ENCODE measurements around the gene INPP5K. TPM values are rescaled to one million over a fixed set of nuclear protein-coding genes. Genes with fewer than 3 reads are reported as not detected.

INPP5K gene
- total RNA-seq, 1 donor from 2014 or later, result 31.6 TPM

- DNase-seq (ENCODE audit: low read depth) (no peak), FAIRE-seq (no peak)
- Histone ChIP-seq H3K36me3 (ENCODE audit: control insufficient read depth, insufficient read depth, low read length) (peaks cover 46% of the 10 kb centered on the region), H3K4me3 (ENCODE audit: low read depth, low read length) (no peak overlapping the region), H3K27me3 (ENCODE audit: control insufficient read depth, insufficient read depth, low read length) (no peaks in the 10 kb centered on the region)
- no peak for TF ChIP-seq CTCF (IDR thresholded peaks at IDR 0.05; ENCODE audit: insufficient read depth, low read length, severe bottlenecking)
Measured at GRCh38 chr17:1475321-1475854, 41.0 kb downstream of the INPP5K start.

GRCh38 chr17:1474402-1475189 is 41.8 kb downstream of the INPP5K start:
- DNase-seq (ENCODE audit: low read depth), result no peak
- H3K4me3 ChIP-seq (ENCODE audit: low read depth, low read length), result no peak overlapping the region
- H3K36me3 ChIP-seq (ENCODE audit: control insufficient read depth, insufficient read depth, low read length), result peaks cover 45% of the 10 kb centered on the region
- no peaks in the 10 kb centered on the region for H3K27me3 ChIP-seq (ENCODE audit: control insufficient read depth, insufficient read depth, low read length)
- TF ChIP-seq CTCF (IDR thresholded peaks at IDR 0.05; ENCODE audit: insufficient read depth, low read length, severe bottlenecking), result no peak
- no peak for FAIRE-seq

- Histone ChIP-seq H3K4me3 (ENCODE audit: low read depth, low read length) (no peak overlapping the region), H3K27me3 (ENCODE audit: control insufficient read depth, insufficient read depth, low read length) (no peaks in the 10 kb centered on the region), H3K36me3 (ENCODE audit: control insufficient read depth, insufficient read depth, low read length) (peaks cover 46% of the 10 kb centered on the region)
- DNase-seq (ENCODE audit: low read depth), result no peak
- no peak for TF ChIP-seq CTCF (IDR thresholded peaks at IDR 0.05; ENCODE audit: insufficient read depth, low read length, severe bottlenecking)
- FAIRE-seq, result peak; percentile 76
Measured at GRCh38 chr17:1473841-1474240, 42.6 kb downstream of the INPP5K start.

- DNase-seq (ENCODE audit: low read depth) (no peak), FAIRE-seq (no peak)
- Histone ChIP-seq H3K4me3 (ENCODE audit: low read depth, low read length) (no peak overlapping the region), H3K27me3 (ENCODE audit: control insufficient read depth, insufficient read depth, low read length) (no peaks in the 10 kb centered on the region), H3K36me3 (ENCODE audit: control insufficient read depth, insufficient read depth, low read length) (peaks cover 46% of the 10 kb centered on the region)
- no peak for TF ChIP-seq CTCF (IDR thresholded peaks at IDR 0.05; ENCODE audit: insufficient read depth, low read length, severe bottlenecking)
Measured at GRCh38 chr17:1473170-1473569, 43.2 kb downstream of the INPP5K start.

- peaks cover 41% of the 10 kb centered on the region for H3K36me3 ChIP-seq (ENCODE audit: control insufficient read depth, insufficient read depth, low read length)
- no peak for DNase-seq (ENCODE audit: low read depth)
Measured at GRCh38 chr17:1471911-1472821, 44.2 kb downstream of the INPP5K start.

More at GRCh38 chr17:1471911-1472821, 44.2 kb downstream of the INPP5K start:
- FAIRE-seq, result no peak
- no peak for TF ChIP-seq CTCF (IDR thresholded peaks at IDR 0.05; ENCODE audit: insufficient read depth, low read length, severe bottlenecking)
- Histone ChIP-seq H3K4me3 (ENCODE audit: low read depth, low read length) (no peak overlapping the region), H3K27me3 (ENCODE audit: control insufficient read depth, insufficient read depth, low read length) (no peaks in the 10 kb centered on the region)

Measured in bronchial epithelial cell (primary cell).